MM.1S (cell line): ENCODE results near the gene TLK1.

Experiments
- EZH2 ChIP-seq: fragments of 300-600 bp; sonication (generic); optimal IDR thresholded peaks from 2 replicates; pipeline ENCODE3; 2017; ENCODE audit warnings: low read depth, mild to moderate bottlenecking, antibody characterized with exemption, low read length, mixed read lengths
- TF ChIP-seq, protein P1 (sequence below): fragments of 300-600 bp; sonication (generic); IDR thresholded peaks from 2 replicates; pipeline ENCODE4 v1.5.1; 2016; ENCODE audit warnings: antibody characterized with exemption, low read length, mixed read lengths

DNA sequence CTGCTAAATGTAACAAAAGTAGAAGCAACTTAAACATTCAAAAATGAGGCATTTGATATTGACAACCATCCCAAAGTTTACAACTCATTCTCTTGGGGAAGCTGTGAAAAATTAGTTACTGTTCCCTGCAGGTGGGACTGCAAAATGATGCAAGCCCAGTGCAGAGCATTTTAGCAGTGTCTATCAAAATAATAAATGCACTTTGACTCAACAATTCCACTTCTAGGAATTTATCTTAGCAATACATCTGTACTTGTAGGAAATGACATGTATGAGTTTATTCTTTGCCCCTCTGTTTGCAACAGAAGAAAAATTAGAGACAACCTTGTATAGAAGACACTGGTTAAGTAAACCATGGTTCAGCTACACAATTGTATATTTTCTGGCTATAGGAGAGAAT, 48.0 kb upstream of the TLK1 start:
- TF ChIP-seq, protein P1, sequence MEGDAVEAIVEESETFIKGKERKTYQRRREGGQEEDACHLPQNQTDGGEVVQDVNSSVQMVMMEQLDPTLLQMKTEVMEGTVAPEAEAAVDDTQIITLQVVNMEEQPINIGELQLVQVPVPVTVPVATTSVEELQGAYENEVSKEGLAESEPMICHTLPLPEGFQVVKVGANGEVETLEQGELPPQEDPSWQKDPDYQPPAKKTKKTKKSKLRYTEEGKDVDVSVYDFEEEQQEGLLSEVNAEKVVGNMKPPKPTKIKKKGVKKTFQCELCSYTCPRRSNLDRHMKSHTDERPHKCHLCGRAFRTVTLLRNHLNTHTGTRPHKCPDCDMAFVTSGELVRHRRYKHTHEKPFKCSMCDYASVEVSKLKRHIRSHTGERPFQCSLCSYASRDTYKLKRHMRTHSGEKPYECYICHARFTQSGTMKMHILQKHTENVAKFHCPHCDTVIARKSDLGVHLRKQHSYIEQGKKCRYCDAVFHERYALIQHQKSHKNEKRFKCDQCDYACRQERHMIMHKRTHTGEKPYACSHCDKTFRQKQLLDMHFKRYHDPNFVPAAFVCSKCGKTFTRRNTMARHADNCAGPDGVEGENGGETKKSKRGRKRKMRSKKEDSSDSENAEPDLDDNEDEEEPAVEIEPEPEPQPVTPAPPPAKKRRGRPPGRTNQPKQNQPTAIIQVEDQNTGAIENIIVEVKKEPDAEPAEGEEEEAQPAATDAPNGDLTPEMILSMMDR, result no peak
- TF ChIP-seq EZH2, result no peak
